Immature natural killer cell (primary cell): Measurements from ENCODE around the gene TMEM131L. TPM values are rescaled to one million over a fixed set of nuclear protein-coding genes. Genes with fewer than 3 reads are reported as not detected.

Source experiments
- DNase-seq, 3 donors: peaks; one replicate each; pipeline ENCODE4 v3.0.0; 2022; ENCODE audit warnings: mixed read lengths in 1 of 3
- H3K27ac Mint-ChIP-seq, 6 donors: one replicate each; pipeline ENCODE4 v1.8.0; 2020; ENCODE audit warnings: mixed read lengths in 6 of 6, mild to moderate bottlenecking in 5 of 6, inconsistent platforms in 4 of 6, moderate library complexity in 3 of 6
- H3K27me3 Mint-ChIP-seq, 3 donors: one replicate each; pipeline ENCODE4 v1.8.0; 2020 to 2021; ENCODE audit warnings: low read depth in 3 of 3, mild to moderate bottlenecking in 3 of 3, mixed read lengths in 3 of 3, moderate library complexity in 3 of 3, inconsistent platforms in 1 of 3
- H3K36me3 Mint-ChIP-seq, 3 donors: one replicate each; pipeline ENCODE4 v1.8.0; 2020; ENCODE audit warnings: mixed read lengths in 3 of 3, inconsistent platforms in 2 of 3, mild to moderate bottlenecking in 2 of 3
- H3K4me1 Mint-ChIP-seq, 2 donors: one replicate each; pipeline ENCODE4 v1.8.0; 2020; ENCODE audit warnings: inconsistent platforms in 2 of 2, mild to moderate bottlenecking in 2 of 2, mixed read lengths in 2 of 2, moderate library complexity in 1 of 2
- H3K4me3 Mint-ChIP-seq, 5 donors: one replicate each; pipeline ENCODE4 v1.8.0; 2020; ENCODE audit warnings: mild to moderate bottlenecking in 5 of 5, mixed read lengths in 5 of 5, inconsistent platforms in 3 of 5, moderate library complexity in 3 of 5
- H3K9me3 Mint-ChIP-seq, 6 donors: one replicate each; pipeline ENCODE4 v1.8.0; 2020; ENCODE audit warnings: mild to moderate bottlenecking in 6 of 6, mixed read lengths in 6 of 6, inconsistent platforms in 4 of 6, moderate library complexity in 3 of 6
- polyA plus RNA-seq, 3 donors: library from polyadenylated mRNA; unstranded; fragments of 300-500 nt; fragmentation: Illumina TruSeq; gene quantifications; one replicate each; pipeline ENCODE4 v1.2.3, GENCODE V29; 2021

Gene TMEM131L
- polyA plus RNA-seq, 3 donors from 2014 or later = 9.3 to 32.4 (median 20.6) TPM

- Mint-ChIP-seq H3K27ac (peak overlapping the region; percentile 81 to 96 (median 90)), H3K27me3 (peaks cover 0 to 5% (median 0%) of the 10 kb centered on the region in 3 donors), H3K36me3 (no peaks in the 10 kb centered on the region), H3K4me3 (peak overlapping the region; percentile 65 to 79 (median 68)), H3K9me3 (no peaks in the 10 kb centered on the region), H3K4me1 (peaks cover 90 to 98% of the 10 kb centered on the region in 2 donors)
- DNase-seq = no peak
These were observed 64.3 kb downstream of the TMEM131L start for GRCh38 chr4:153530284-153530999.

- H3K27me3 Mint-ChIP-seq = peaks cover 0 to 5% (median 0%) of the 10 kb centered on the region in 3 donors
- peak overlapping the region; percentile 65 to 79 (median 68) for H3K4me3 Mint-ChIP-seq
- H3K4me1 Mint-ChIP-seq = peaks cover 90 to 98% of the 10 kb centered on the region in 2 donors
- H3K27ac Mint-ChIP-seq = peak overlapping the region; percentile 81 to 96 (median 90)
- DNase-seq = no peak
- H3K9me3 Mint-ChIP-seq = no peaks in the 10 kb centered on the region
- no peaks in the 10 kb centered on the region for H3K36me3 Mint-ChIP-seq
These were observed 64.8 kb downstream of the TMEM131L start for GRCh38 chr4:153531000-153531358.

- H3K27me3 Mint-ChIP-seq = peaks cover 0 to 3% (median 0%) of the 10 kb centered on the region in 3 donors
These were observed 65.9 kb downstream of the TMEM131L start for GRCh38 chr4:153531976-153532626.

GRCh38 chr4:153532636-153533035 is 66.5 kb downstream of the TMEM131L start:
- peak overlapping the region in 4 of 6 donors; percentile 10 to 86 (median 76) for H3K27ac Mint-ChIP-seq
- H3K4me3 Mint-ChIP-seq = no peak overlapping the region

More at GRCh38 chr4:153531976-153532626, 65.9 kb downstream of the TMEM131L start:
- Mint-ChIP-seq H3K9me3 (no peaks in the 10 kb centered on the region), H3K4me3 (peak overlapping the region in 3 of 5 donors; percentile 3 to 38 (median 5)), H3K4me1 (peaks cover 89 to 98% of the 10 kb centered on the region in 2 donors), H3K27ac (peak overlapping the region; percentile 24 to 86 (median 80)), H3K36me3 (no peaks in the 10 kb centered on the region)
- DNase-seq = no peak

GRCh38 chr4:153533387-153533786 is 67.2 kb downstream of the TMEM131L start:
- Mint-ChIP-seq H3K4me1 (peaks cover 87 to 96% of the 10 kb centered on the region in 2 donors), H3K4me3 (peak overlapping the region in 2 of 5 donors; percentile 18 to 42), H3K27ac (peak overlapping the region; percentile 4 to 87 (median 60)), H3K9me3 (no peaks in the 10 kb centered on the region), H3K36me3 (peaks cover 0 to 4% (median 0%) of the 10 kb centered on the region in 3 donors), H3K27me3 (peaks cover 0 to 3% (median 0%) of the 10 kb centered on the region in 3 donors)
- no peak for DNase-seq

More at GRCh38 chr4:153532636-153533035, 66.5 kb downstream of the TMEM131L start:
- peaks cover 87 to 96% of the 10 kb centered on the region in 2 donors for H3K4me1 Mint-ChIP-seq
- H3K36me3 Mint-ChIP-seq = peaks cover 0 to under 1% (median 0%) of the 10 kb centered on the region in 3 donors
- no peak for DNase-seq
- H3K9me3 Mint-ChIP-seq = no peaks in the 10 kb centered on the region
- H3K27me3 Mint-ChIP-seq = peaks cover 0 to 3% (median 0%) of the 10 kb centered on the region in 3 donors

- peaks cover 0 to 4% (median 0%) of the 10 kb centered on the region in 3 donors for H3K36me3 Mint-ChIP-seq
- no peak for DNase-seq
- peaks cover 0 to 3% (median 0%) of the 10 kb centered on the region in 3 donors for H3K27me3 Mint-ChIP-seq
- peaks cover 75 to 95% of the 10 kb centered on the region in 2 donors for H3K4me1 Mint-ChIP-seq
- H3K4me3 Mint-ChIP-seq = peak overlapping the region in 4 of 5 donors; percentile 2 to 30 (median 14)
- no peaks in the 10 kb centered on the region for H3K9me3 Mint-ChIP-seq
- H3K27ac Mint-ChIP-seq = peak overlapping the region; percentile 71 to 92 (median 86)
These were observed 68.9 kb downstream of the TMEM131L start for GRCh38 chr4:153534792-153535629.

GRCh38 chr4:153535772-153536513 is 69.8 kb downstream of the TMEM131L start:
- Mint-ChIP-seq H3K4me1 (peaks cover 74 to 95% of the 10 kb centered on the region in 2 donors), H3K9me3 (no peaks in the 10 kb centered on the region), H3K27me3 (peaks cover 0 to 4% (median 0%) of the 10 kb centered on the region in 3 donors), H3K4me3 (peak overlapping the region; percentile 59 to 74 (median 69)), H3K36me3 (peaks cover 0 to 4% (median 0%) of the 10 kb centered on the region in 3 donors), H3K27ac (peak overlapping the region; percentile 63 to 94 (median 89))
- DNase-seq = no peak

GRCh38 chr4:153537493-153537960 is 71.4 kb downstream of the TMEM131L start:
- peaks cover 0 to 7% (median 0%) of the 10 kb centered on the region in 3 donors for H3K27me3 Mint-ChIP-seq
- peak overlapping the region in 4 of 6 donors; percentile 36 to 65 (median 46) for H3K27ac Mint-ChIP-seq
- peaks cover 78 to 95% of the 10 kb centered on the region in 2 donors for H3K4me1 Mint-ChIP-seq
- peaks cover 0 to 4% (median 0%) of the 10 kb centered on the region in 3 donors for H3K36me3 Mint-ChIP-seq
- no peaks in the 10 kb centered on the region for H3K9me3 Mint-ChIP-seq
- DNase-seq = no peak
- no peak overlapping the region for H3K4me3 Mint-ChIP-seq

GRCh38 chr4:153538487-153539357 is 72.6 kb downstream of the TMEM131L start:
- peaks cover 77 to 97% of the 10 kb centered on the region in 2 donors for H3K4me1 Mint-ChIP-seq
- peak overlapping the region in 3 of 6 donors; percentile 31 to 49 (median 47) for H3K27ac Mint-ChIP-seq
- H3K36me3 Mint-ChIP-seq = peaks cover 0 to 4% (median 0%) of the 10 kb centered on the region in 3 donors
- H3K4me3 Mint-ChIP-seq = no peak overlapping the region
- peaks cover 0 to 7% (median 0%) of the 10 kb centered on the region in 3 donors for H3K27me3 Mint-ChIP-seq
- no peak for DNase-seq
- no peaks in the 10 kb centered on the region for H3K9me3 Mint-ChIP-seq

- H3K4me3 Mint-ChIP-seq = no peak overlapping the region
- peaks cover 0 to 5% (median 0%) of the 10 kb centered on the region in 3 donors for H3K36me3 Mint-ChIP-seq
- H3K4me1 Mint-ChIP-seq = peaks cover 78 to 97% of the 10 kb centered on the region in 2 donors
- H3K9me3 Mint-ChIP-seq = no peaks in the 10 kb centered on the region
- H3K27ac Mint-ChIP-seq = peak overlapping the region in 2 of 6 donors; percentile 47 to 49
- peaks cover 0 to 7% (median 0%) of the 10 kb centered on the region in 3 donors for H3K27me3 Mint-ChIP-seq
- no peak for DNase-seq
These were observed 73.3 kb downstream of the TMEM131L start for GRCh38 chr4:153539422-153539821.

- Mint-ChIP-seq H3K4me1 (peaks cover 69 to 89% of the 10 kb centered on the region in 2 donors), H3K27me3 (peaks cover 0 to 3% (median 0%) of the 10 kb centered on the region in 3 donors), H3K4me3 (peak overlapping the region in 3 of 5 donors; percentile 7 to 51 (median 10)), H3K27ac (peak overlapping the region; percentile 31 to 75 (median 54)), H3K9me3 (no peaks in the 10 kb centered on the region), H3K36me3 (peaks cover 0 to 9% (median 3%) of the 10 kb centered on the region in 3 donors)
- no peak for DNase-seq
These were observed 75.4 kb downstream of the TMEM131L start for GRCh38 chr4:153541456-153542096.
